Gastrocnemius medialis (tissue), 4 donors: ENCODE measurements around the gene PLPPR4.

Experiments
- POLR2A ChIP-seq, 2 donors: fragments of 450-650 bp; IDR thresholded peaks; one replicate each; pipeline ENCODE4 v1.6.1; 2017; ENCODE audit warnings: antibody characterized with exemption in 2 of 2, mild to moderate bottlenecking in 2 of 2, moderate library complexity in 2 of 2
- TF ChIP-seq, protein P1 (sequence below), 5 experiments: fragments of 450-650 bp in 3 of 5; fragments of 200-600 bp in 2 of 5; sonication (generic) in 2 of 5; IDR thresholded peaks in 4 of 5; conservative IDR thresholded peaks in 1 of 5; 1 replicate in 4 of 5; 2 replicates in 1 of 5; pipeline ENCODE4 v1.5.1; 2016 to 2019; ENCODE audit warnings: antibody characterized with exemption in 5 of 5, mild to moderate bottlenecking in 3 of 5, moderate library complexity in 3 of 5

GRCh38 chr1:99266726-99267125 lies 2.4 kb downstream of the PLPPR4 start:
- TF ChIP-seq, protein P1, sequence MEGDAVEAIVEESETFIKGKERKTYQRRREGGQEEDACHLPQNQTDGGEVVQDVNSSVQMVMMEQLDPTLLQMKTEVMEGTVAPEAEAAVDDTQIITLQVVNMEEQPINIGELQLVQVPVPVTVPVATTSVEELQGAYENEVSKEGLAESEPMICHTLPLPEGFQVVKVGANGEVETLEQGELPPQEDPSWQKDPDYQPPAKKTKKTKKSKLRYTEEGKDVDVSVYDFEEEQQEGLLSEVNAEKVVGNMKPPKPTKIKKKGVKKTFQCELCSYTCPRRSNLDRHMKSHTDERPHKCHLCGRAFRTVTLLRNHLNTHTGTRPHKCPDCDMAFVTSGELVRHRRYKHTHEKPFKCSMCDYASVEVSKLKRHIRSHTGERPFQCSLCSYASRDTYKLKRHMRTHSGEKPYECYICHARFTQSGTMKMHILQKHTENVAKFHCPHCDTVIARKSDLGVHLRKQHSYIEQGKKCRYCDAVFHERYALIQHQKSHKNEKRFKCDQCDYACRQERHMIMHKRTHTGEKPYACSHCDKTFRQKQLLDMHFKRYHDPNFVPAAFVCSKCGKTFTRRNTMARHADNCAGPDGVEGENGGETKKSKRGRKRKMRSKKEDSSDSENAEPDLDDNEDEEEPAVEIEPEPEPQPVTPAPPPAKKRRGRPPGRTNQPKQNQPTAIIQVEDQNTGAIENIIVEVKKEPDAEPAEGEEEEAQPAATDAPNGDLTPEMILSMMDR (IDR thresholded peaks at IDR 0.05 in 4 of 5, conservative IDR thresholded peaks at IDR 0.05 in 1 of 5), result no peak
- no peak for TF ChIP-seq POLR2A (IDR thresholded peaks at IDR 0.05)
